Mesothelial cell of epicardium (in vitro differentiated cells): ENCODE measurements around the gene SEC14L6. TPM values are rescaled to one million over a fixed set of nuclear protein-coding genes. Genes with fewer than 3 reads are reported as not detected.

Experiments
- DNase-seq, 2 experiments: peaks; one replicate each; pipeline ENCODE4 v3.0.0; 2021; ENCODE audit warnings: low spot score in 2 of 2; ENCODE audit not compliant: unreplicated experiment in 2 of 2
- H3K27ac Mint-ChIP-seq: 2 replicates; pipeline ENCODE4 v1.8.0; 2021; ENCODE audit warnings: mixed read lengths
- H3K27me3 Mint-ChIP-seq: 2 replicates; pipeline ENCODE4 v1.8.0; 2021; ENCODE audit warnings: low read depth, mixed read lengths
- H3K36me3 Mint-ChIP-seq: 2 replicates; pipeline ENCODE4 v1.8.0; 2021; ENCODE audit warnings: mixed read lengths
- H3K4me1 Mint-ChIP-seq: 2 replicates; pipeline ENCODE4 v1.8.0; 2021; ENCODE audit warnings: mixed read lengths
- H3K4me3 Mint-ChIP-seq: 2 replicates; pipeline ENCODE4 v1.8.0; 2021; ENCODE audit warnings: mild to moderate bottlenecking, moderate library complexity, mixed read lengths
- H3K9me3 Mint-ChIP-seq: 2 replicates; pipeline ENCODE4 v1.8.0; 2021; ENCODE audit warnings: mixed read lengths
- CTCF ChIP-seq: fragments of 200-600 bp; sonication (generic); IDR thresholded peaks from one replicate; pipeline ENCODE4 v1.5.0; 2021; ENCODE audit warnings: antibody characterized with exemption; ENCODE audit not compliant: unreplicated experiment
- total RNA-seq: library from RNA; stranded (reverse); gene quantifications from 3 replicates; pipeline ENCODE4 v1.2.1, GENCODE V29; 2021

SEC14L6 gene
- total RNA-seq, 1 donor from 2014 or later = 2.1 TPM

GRCh38 chr22:30537083-30537731 is 9.3 kb downstream of the SEC14L6 start:
- H3K4me1 Mint-ChIP-seq = peaks cover 1% of the 10 kb centered on the region
- peak overlapping the region; percentile 17 for H3K27ac Mint-ChIP-seq
- no peak for TF ChIP-seq CTCF
- no peaks in the 10 kb centered on the region for H3K36me3 Mint-ChIP-seq
- DNase-seq = no peak
- H3K9me3 Mint-ChIP-seq = no peaks in the 10 kb centered on the region
- no peak overlapping the region for H3K4me3 Mint-ChIP-seq
- H3K27me3 Mint-ChIP-seq = peaks cover 5% of the 10 kb centered on the region

GRCh38 chr22:30535182-30535581 is 11.4 kb downstream of the SEC14L6 start:
- TF ChIP-seq CTCF = no peak
- H3K27me3 Mint-ChIP-seq = no peaks in the 10 kb centered on the region
- no peak for DNase-seq
- no peak overlapping the region for H3K27ac Mint-ChIP-seq
- no peak overlapping the region for H3K4me3 Mint-ChIP-seq
- H3K4me1 Mint-ChIP-seq = no peaks in the 10 kb centered on the region
- no peaks in the 10 kb centered on the region for H3K36me3 Mint-ChIP-seq
- H3K9me3 Mint-ChIP-seq = no peaks in the 10 kb centered on the region

- no peaks in the 10 kb centered on the region for H3K36me3 Mint-ChIP-seq
- H3K27ac Mint-ChIP-seq = no peak overlapping the region
- DNase-seq = no peak
- no peaks in the 10 kb centered on the region for H3K9me3 Mint-ChIP-seq
- H3K27me3 Mint-ChIP-seq = no peaks in the 10 kb centered on the region
- H3K4me3 Mint-ChIP-seq = no peak overlapping the region
- H3K4me1 Mint-ChIP-seq = no peaks in the 10 kb centered on the region
- no peak for TF ChIP-seq CTCF
Observed at GRCh38 chr22:30531651-30532608, 14.6 kb downstream of the SEC14L6 start.

GRCh38 chr22:30526656-30527055 is 19.9 kb downstream of the SEC14L6 start:
- DNase-seq = no peak
- Mint-ChIP-seq H3K4me1 (peaks cover 5% of the 10 kb centered on the region), H3K27me3 (peaks cover 1% of the 10 kb centered on the region), H3K36me3 (no peaks in the 10 kb centered on the region), H3K27ac (no peak overlapping the region), H3K9me3 (no peaks in the 10 kb centered on the region), H3K4me3 (no peak overlapping the region)
- no peak for TF ChIP-seq CTCF

GRCh38 chr22:30523646-30524489 is 22.7 kb downstream of the SEC14L6 start:
- H3K9me3 Mint-ChIP-seq = no peaks in the 10 kb centered on the region
- no peaks in the 10 kb centered on the region for H3K36me3 Mint-ChIP-seq
- no peak for TF ChIP-seq CTCF
- H3K4me1 Mint-ChIP-seq = peaks cover 5% of the 10 kb centered on the region
- DNase-seq = no peak
- peak overlapping the region; percentile 3 for H3K27ac Mint-ChIP-seq
- peaks cover 1% of the 10 kb centered on the region for H3K27me3 Mint-ChIP-seq
- H3K4me3 Mint-ChIP-seq = no peak overlapping the region
